ENCODE measurements around the gene FRMD4A. TPM values are rescaled to one million over a fixed set of nuclear protein-coding genes. Genes with fewer than 3 reads are reported as not detected.

Gene FRMD4A
- total RNA-seq, 2 experiments from 2014 or later, result 0.17 TPM; not detected in 1

DNA sequence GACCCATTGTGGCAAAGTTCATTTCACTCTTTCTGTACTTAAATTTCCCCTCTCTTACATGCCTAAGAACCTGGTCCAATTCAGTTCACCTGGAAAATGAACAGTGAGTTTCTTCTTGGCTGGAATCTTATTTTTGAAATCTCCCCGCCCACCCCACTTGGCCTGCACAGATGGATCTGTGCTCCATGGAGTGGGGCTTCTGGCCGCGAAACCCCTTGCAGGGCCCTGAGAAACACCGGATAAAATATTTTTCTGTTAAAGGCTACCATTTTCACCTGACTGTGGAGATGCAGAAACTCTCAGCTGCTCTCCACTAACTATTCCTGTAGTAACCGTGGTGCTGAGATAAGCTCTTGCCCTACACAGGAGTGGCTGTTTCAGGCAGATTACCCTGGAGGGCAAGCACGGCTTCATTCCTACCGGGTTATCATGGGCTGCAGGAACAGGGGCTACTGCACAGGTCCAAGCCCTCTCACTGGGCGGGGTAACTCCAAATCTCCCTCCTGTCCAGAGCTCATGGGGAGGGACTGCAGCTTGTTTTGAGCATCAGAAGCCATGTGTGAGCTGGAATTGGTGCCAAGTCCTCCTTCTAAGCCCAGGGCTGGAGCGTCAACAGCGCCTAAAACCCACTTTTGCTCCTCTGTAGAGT lies 625.1 kb downstream of the FRMD4A start:
- no TSS peak for BruUV-seq (replicated peaks)
- no peaks in the 10 kb centered on the region for H4K20me1 ChIP-seq (ENCODE audit: insufficient read depth, low read length)
- H2AFZ ChIP-seq (ENCODE audit: low read length), result no peak overlapping the region
- no peaks in the 10 kb centered on the region for H3K9me3 ChIP-seq (ENCODE audit: low read length)
- POLR2A ChIA-PET, result no interaction called here
- no peaks in the 10 kb centered on the region for H3K36me3 ChIP-seq (ENCODE audit: insufficient read depth, low read length)
- no peak overlapping the region for H3K4me3 ChIP-seq (ENCODE audit: low read depth, low read length, poor library complexity, severe bottlenecking)
- H3K4me2 ChIP-seq (ENCODE audit: low read length), result no peak overlapping the region
- DNase-seq (ENCODE audit: low spot score), result no peak
- intact Hi-C loops (cut with micrococcal nuclease; ENCODE audit: unreplicated experiment), result no loop called here
- CTCF ChIA-PET (ENCODE audit: unreplicated experiment), result no interaction called here
- no peaks in the 10 kb centered on the region for H3K9me2 ChIP-seq (ENCODE audit: insufficient read depth, low read length)
- no peak for TF ChIP-seq EZH2phosphoT487 (IDR thresholded peaks at IDR 0.05; ENCODE audit: borderline replicate concordance, low read depth, low read length)
- TF ChIP-seq, protein P1, sequence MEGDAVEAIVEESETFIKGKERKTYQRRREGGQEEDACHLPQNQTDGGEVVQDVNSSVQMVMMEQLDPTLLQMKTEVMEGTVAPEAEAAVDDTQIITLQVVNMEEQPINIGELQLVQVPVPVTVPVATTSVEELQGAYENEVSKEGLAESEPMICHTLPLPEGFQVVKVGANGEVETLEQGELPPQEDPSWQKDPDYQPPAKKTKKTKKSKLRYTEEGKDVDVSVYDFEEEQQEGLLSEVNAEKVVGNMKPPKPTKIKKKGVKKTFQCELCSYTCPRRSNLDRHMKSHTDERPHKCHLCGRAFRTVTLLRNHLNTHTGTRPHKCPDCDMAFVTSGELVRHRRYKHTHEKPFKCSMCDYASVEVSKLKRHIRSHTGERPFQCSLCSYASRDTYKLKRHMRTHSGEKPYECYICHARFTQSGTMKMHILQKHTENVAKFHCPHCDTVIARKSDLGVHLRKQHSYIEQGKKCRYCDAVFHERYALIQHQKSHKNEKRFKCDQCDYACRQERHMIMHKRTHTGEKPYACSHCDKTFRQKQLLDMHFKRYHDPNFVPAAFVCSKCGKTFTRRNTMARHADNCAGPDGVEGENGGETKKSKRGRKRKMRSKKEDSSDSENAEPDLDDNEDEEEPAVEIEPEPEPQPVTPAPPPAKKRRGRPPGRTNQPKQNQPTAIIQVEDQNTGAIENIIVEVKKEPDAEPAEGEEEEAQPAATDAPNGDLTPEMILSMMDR (conservative IDR thresholded peaks at IDR 0.05; ENCODE audit: low read length), result no peak
- H3K4me1 ChIP-seq (ENCODE audit: insufficient read depth, low read length, poor library complexity, severe bottlenecking), result no peaks in the 10 kb centered on the region
- H3K79me2 ChIP-seq (ENCODE audit: insufficient read depth, low read depth, low read length), result no peaks in the 10 kb centered on the region
- no peak overlapping the region for H3K27ac ChIP-seq (ENCODE audit: low read depth, low read length, poor library complexity, severe bottlenecking)

DNA sequence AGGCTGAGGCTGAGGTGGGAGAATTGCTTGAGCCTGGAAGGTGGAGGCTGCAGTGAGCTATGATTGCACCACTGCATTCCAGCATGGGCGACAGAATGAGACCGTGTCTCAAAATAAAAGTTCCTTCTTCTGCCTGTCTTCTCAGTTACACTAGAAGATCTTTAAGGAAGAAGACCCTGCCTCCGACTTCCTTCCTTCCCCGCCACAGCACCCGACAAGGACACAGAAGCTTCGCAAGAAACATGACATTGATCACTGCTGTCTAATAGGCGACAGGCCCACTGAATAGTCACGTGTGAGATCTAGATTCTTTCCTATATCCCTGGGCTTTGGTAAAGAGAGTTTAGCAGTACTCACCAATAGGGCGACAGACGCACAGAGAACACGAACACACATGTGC lies 625.8 kb downstream of the FRMD4A start:
- Histone ChIP-seq H3K4me2 (ENCODE audit: low read length) (no peak overlapping the region), H3K4me1 (ENCODE audit: insufficient read depth, low read length, poor library complexity, severe bottlenecking) (no peaks in the 10 kb centered on the region), H3K27ac (ENCODE audit: low read depth, low read length, poor library complexity, severe bottlenecking) (no peak overlapping the region), H3K4me3 (ENCODE audit: low read depth, low read length, poor library complexity, severe bottlenecking) (no peak overlapping the region), H3K9me2 (ENCODE audit: insufficient read depth, low read length) (no peaks in the 10 kb centered on the region), H3K9me3 (ENCODE audit: low read length) (no peaks in the 10 kb centered on the region), H3K79me2 (ENCODE audit: insufficient read depth, low read depth, low read length) (no peaks in the 10 kb centered on the region), H3K36me3 (ENCODE audit: insufficient read depth, low read length) (no peaks in the 10 kb centered on the region), H2AFZ (ENCODE audit: low read length) (no peak overlapping the region), H4K20me1 (ENCODE audit: insufficient read depth, low read length) (no peaks in the 10 kb centered on the region)
- intact Hi-C loops (cut with micrococcal nuclease; ENCODE audit: unreplicated experiment), result no loop called here
- TF ChIP-seq EZH2phosphoT487 (IDR thresholded peaks at IDR 0.05; ENCODE audit: borderline replicate concordance, low read depth, low read length), result no peak
- TF ChIP-seq, protein P1 (conservative IDR thresholded peaks at IDR 0.05; ENCODE audit: low read length), result no peak
- DNase-seq (ENCODE audit: low spot score), result no peak
- POLR2A ChIA-PET, result interaction anchor here (1.2 kb wide), 1 partner anchor 797 kb away, joined by 3 read pairs; no protein-coding TSS in a partner anchor
- BruUV-seq (replicated peaks), result no TSS peak
- CTCF ChIA-PET (ENCODE audit: unreplicated experiment), result no interaction called here

DNA sequence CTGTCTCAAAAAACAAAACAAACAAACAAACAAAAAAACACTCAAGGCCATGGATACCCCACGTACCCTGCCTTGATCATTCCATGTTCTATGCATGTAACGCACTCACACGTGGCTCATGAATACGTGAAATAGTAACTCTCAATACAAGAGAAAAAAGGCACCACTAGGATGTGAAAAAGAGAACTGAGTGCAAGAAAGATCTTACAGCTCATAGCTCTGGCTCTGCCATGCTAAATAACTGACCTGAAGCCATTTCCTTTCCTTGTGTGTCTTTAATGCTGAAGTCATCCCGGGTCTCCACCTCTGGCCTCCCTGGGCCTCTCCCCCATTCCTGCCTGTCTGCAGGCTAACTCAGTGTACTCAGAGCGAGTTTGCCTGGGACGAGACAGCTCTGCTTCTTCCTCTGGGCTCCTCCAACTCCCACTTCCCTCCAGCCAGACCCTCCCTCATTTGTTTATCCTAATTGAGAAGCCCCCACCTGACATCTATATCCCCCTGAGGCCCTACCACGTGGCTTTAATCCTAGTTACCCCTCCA lies 626.7 kb downstream of the FRMD4A start:
- Histone ChIP-seq H3K4me2 (ENCODE audit: low read length) (no peak overlapping the region), H4K20me1 (ENCODE audit: insufficient read depth, low read length) (no peaks in the 10 kb centered on the region), H3K27ac (ENCODE audit: low read depth, low read length, poor library complexity, severe bottlenecking) (no peak overlapping the region), H3K36me3 (ENCODE audit: insufficient read depth, low read length) (no peaks in the 10 kb centered on the region), H2AFZ (ENCODE audit: low read length) (no peak overlapping the region), H3K9me3 (ENCODE audit: low read length) (no peaks in the 10 kb centered on the region), H3K9me2 (ENCODE audit: insufficient read depth, low read length) (no peaks in the 10 kb centered on the region), H3K4me1 (ENCODE audit: insufficient read depth, low read length, poor library complexity, severe bottlenecking) (no peaks in the 10 kb centered on the region), H3K79me2 (ENCODE audit: insufficient read depth, low read depth, low read length) (no peaks in the 10 kb centered on the region), H3K4me3 (ENCODE audit: low read depth, low read length, poor library complexity, severe bottlenecking) (no peak overlapping the region)
- no TSS peak for BruUV-seq (replicated peaks)
- no peak for DNase-seq (ENCODE audit: low spot score)
- TF ChIP-seq, protein P1 (conservative IDR thresholded peaks at IDR 0.05; ENCODE audit: low read length), result no peak
- no peak for TF ChIP-seq EZH2phosphoT487 (IDR thresholded peaks at IDR 0.05; ENCODE audit: borderline replicate concordance, low read depth, low read length)
- CTCF ChIA-PET (ENCODE audit: unreplicated experiment), result no interaction called here
- POLR2A ChIA-PET, result interaction anchor here (1.2 kb wide), 1 partner anchor 796 kb away, joined by 3 read pairs; no protein-coding TSS in a partner anchor
- intact Hi-C loops (cut with micrococcal nuclease; ENCODE audit: unreplicated experiment), result no loop called here
